Activated T-helper 1 cell treated with Interleukin-2 at 50 U/mL for 16 hours (primary cell): ENCODE results near the gene PAGE2B.
"Not testable (repeated sequence)": the region's sequence is repeated elsewhere in the genome, so short reads cannot be mapped to it uniquely, and the experiment has no call there.

Experiments
- DNase-seq: peaks from one replicate; pipeline ENCODE4 v3.0.0-alpha.2; 2020; ENCODE audit warnings: low read depth

Gene PAGE2B

GRCh38 chrX:55109306-55109705 lies 34.5 kb downstream of the PAGE2B start:
- no peak for DNase-seq

GRCh38 chrX:55111578-55112254 lies 36.9 kb downstream of the PAGE2B start:
- DNase-seq: no peak

GRCh38 chrX:55116589-55116988 lies 41.8 kb downstream of the PAGE2B start:
- DNase-seq: not testable (repeated sequence)

GRCh38 chrX:55118574-55118973 lies 43.7 kb downstream of the PAGE2B start:
- no peak for DNase-seq

- DNase-seq: no peak
Measured at GRCh38 chrX:55119271-55119670, 44.4 kb downstream of the PAGE2B start.

- no peak for DNase-seq
Measured at GRCh38 chrX:55119712-55120111, 44.9 kb downstream of the PAGE2B start.

- DNase-seq: no peak
Measured at GRCh38 chrX:55120761-55121358, 46.0 kb downstream of the PAGE2B start.

- DNase-seq: no peak
Measured at GRCh38 chrX:55123900-55124299, 49.1 kb downstream of the PAGE2B start.

- DNase-seq: no peak
Measured at GRCh38 chrX:55127692-55128091, 52.9 kb downstream of the PAGE2B start.
